Measurements from ENCODE around the gene TBCD. TPM values are rescaled to one million over a fixed set of nuclear protein-coding genes. Genes with fewer than 3 reads are reported as not detected.
A peak's percentile ranks its signal among the peaks of the same experiment; 100 is the strongest.

The TBCD gene
- polyA plus RNA-seq, 2 of the 4 experiments (the other 2 are of a cell fraction): 33.5 to 49.1 TPM

DNA sequence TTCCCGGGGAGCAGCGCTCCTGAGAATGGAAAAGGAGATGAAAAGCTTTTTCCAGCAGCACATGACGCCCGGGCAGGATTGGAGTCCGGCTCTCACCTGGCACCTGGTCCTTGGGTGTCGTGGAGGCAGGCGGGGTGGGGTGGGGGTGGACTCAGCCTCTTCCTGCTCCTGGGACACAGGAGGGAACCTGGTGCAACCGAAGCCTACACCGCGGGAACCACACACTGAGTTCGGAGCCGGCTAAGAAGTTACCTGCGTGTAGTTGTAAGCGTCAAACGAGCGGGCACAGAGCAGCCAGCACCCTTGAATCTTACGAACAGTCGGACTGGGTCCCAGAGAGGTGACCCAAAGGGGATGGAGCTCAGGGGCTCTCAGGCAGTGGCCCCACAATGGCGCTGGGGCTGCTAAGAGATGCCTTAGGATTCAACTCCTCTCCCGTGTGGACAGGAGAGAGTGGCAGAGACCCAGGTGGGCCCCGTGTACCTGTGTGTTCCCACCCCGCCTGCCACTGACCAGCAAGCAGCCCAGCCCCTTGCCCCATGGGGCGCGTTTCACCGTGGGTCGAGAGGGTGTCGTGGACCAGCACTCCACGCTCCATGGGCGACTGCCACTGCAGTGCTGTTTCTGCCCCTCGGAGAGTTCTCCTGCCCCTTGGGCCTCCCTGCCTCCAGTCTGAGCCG, 221.7 kb downstream of the TBCD start:
- no peak overlapping the region for H3K4me2 ChIP-seq
- POLR2A ChIA-PET: no interaction called here
- 85% methylated on average over 29 of the region's 31 CpGs for WGBS (ENCODE audit: missing lambda C conversion rate)
- CTCF ChIA-PET: interaction anchor here (0.5 to 0.9 kb wide), 2 partner anchors 31 to 200 kb away, joined by 3 read pairs; no protein-coding TSS in a partner anchor
- FAIRE-seq (no peak), ATAC-seq (peak in 1 of 2 experiments; percentile 36; a peak in 2 of 6 replicates), DNase-seq (ENCODE audit: low read depth in 1 of 2, low spot score in 1 of 2) (no peak)
- TF ChIP-seq MAFK (IDR thresholded peaks at IDR 0.05; ENCODE audit: partially characterized antibody) (no peak), POLR2A (IDR thresholded peaks at IDR 0.05; ENCODE audit: low read length) (no peak), ZSCAN20 (CRISPR knock-in tag; IDR thresholded peaks at IDR 0.05) (no peak)
- no peaks in the 10 kb centered on the region for H3K9me3 ChIP-seq
- no peaks in the 10 kb centered on the region for H3K4me1 ChIP-seq
- H3K27ac ChIP-seq: no peak overlapping the region
- no peak overlapping the region for H3K4me3 ChIP-seq

DNA sequence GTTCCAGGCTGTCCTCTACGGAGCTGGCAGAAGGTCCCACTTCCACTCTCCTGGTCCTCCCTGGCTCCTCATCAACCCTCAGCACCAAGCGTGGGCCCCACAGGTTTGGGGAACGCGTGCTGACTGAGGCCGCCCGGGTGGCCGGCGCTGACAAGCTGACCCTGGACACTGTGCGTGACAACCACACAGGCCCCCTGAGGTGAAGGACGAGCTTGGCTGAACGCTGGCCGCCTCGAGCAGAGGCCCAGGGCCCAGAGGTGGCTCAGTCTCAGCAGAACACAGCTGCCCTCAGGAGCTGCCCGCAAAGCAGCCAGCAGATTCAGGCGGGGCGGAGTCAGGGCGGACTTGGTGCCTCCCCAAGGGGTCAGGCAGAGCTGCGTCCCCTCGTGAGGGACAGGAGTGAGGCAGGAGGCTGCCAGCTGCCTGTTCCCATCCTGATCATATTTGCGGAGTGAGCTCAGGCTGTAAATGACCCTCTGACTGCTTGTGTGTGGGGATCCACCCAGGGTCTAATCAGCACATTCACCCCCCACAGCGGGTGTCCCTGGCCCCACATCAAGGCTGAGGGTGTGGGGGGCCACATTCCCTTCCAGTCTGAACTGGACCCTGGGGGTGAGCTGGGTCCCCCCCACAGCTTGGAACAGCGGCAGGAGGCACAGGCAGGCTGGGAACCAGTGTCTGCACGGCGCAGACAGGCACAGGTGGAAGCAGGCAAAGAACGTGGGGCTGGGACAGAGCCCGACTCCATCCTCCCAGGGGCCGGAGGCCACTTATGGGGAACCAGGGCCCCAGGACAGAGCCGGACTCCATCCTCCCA, 222.5 kb downstream of the TBCD start:
- Histone ChIP-seq H3K9me3 (no peaks in the 10 kb centered on the region), H3K4me2 (no peak overlapping the region), H3K4me3 (no peak overlapping the region), H3K27ac (no peak overlapping the region), H3K4me1 (no peaks in the 10 kb centered on the region)
- DNase-seq (ENCODE audit: low read depth in 1 of 2, low spot score in 1 of 2) (no peak), FAIRE-seq (no peak), ATAC-seq (peak in 1 of 2 experiments; percentile 33; a peak in 2 of 6 replicates)
- CTCF ChIA-PET: interaction anchor here (0.5 to 0.9 kb wide), 2 partner anchors 31 to 201 kb away, joined by 3 read pairs; no protein-coding TSS in a partner anchor
- WGBS (ENCODE audit: missing lambda C conversion rate): 91% methylated on average over 20 of the region's 28 CpGs
- TF ChIP-seq MYC (IDR thresholded peaks at IDR 0.05; ENCODE audit: borderline replicate concordance, low read length) (no peak), HOXB13 (CRISPR knock-in tag; IDR thresholded peaks at IDR 0.05; ENCODE audit: low read depth) (no peak), NR3C1 (IDR thresholded peaks at IDR 0.05) (no peak), ZFP36 (IDR thresholded peaks at IDR 0.05; ENCODE audit: borderline replicate concordance, partially characterized antibody) (no peak), BHLHE40 (IDR thresholded peaks at IDR 0.05; ENCODE audit: low read depth, low read length) (no peak), ZNF302 (CRISPR knock-in tag; IDR thresholded peaks at IDR 0.05) (no peak), RCOR1 (IDR thresholded peaks at IDR 0.05; ENCODE audit: low read depth, low read length) (no peak), PHF8 (IDR thresholded peaks at IDR 0.05; ENCODE audit: borderline replicate concordance, low read depth) (no peak)
- TF ChIP-seq, protein P1, sequence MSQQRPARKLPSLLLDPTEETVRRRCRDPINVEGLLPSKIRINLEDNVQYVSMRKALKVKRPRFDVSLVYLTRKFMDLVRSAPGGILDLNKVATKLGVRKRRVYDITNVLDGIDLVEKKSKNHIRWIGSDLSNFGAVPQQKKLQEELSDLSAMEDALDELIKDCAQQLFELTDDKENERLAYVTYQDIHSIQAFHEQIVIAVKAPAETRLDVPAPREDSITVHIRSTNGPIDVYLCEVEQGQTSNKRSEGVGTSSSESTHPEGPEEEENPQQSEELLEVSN (IDR thresholded peaks at IDR 0.05; ENCODE audit: borderline replicate concordance, low read depth): no peak
- POLR2A ChIA-PET: no interaction called here

DNA sequence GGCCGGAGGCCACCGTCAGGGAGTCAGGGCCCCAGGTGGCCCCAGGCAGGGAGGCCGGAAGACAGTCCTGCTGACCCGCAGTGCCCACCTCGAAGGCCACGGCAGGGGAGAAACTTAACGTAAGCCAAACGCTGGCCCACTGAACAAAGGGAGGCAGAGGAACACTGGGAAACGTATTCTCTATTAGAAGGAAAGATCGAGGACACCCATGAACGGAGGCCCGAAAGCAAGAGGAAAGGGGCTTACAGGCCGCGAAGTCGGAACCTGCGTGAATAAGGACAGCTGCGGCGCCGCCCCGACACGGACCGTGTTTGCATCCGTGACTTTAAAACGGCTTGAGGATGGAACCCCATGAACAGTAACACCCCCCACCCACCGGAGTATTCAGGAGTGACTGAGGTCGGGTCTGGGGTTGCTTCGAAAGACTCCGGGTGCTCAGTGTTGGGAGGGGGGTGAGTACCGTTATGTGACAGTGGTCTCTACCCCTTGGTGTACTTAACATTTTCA, 225.2 kb downstream of the TBCD start:
- no peak for FAIRE-seq
- no peak for TF ChIP-seq CHD2 (IDR thresholded peaks at IDR 0.05; ENCODE audit: low read length, partially characterized antibody)
- TF ChIP-seq BHLHE40 (IDR thresholded peaks at IDR 0.05; ENCODE audit: low read depth, low read length): no peak
- TF ChIP-seq EHMT2 (IDR thresholded peaks at IDR 0.05; ENCODE audit: low read depth): no peak
- TF ChIP-seq RAD21 (conservative IDR thresholded peaks at IDR 0.05 in 1 of 2, IDR thresholded peaks at IDR 0.05 in 1 of 2): no peak
- TF ChIP-seq, protein P2, sequence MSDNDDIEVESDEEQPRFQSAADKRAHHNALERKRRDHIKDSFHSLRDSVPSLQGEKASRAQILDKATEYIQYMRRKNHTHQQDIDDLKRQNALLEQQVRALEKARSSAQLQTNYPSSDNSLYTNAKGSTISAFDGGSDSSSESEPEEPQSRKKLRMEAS (IDR thresholded peaks at IDR 0.05): no peak
- TF ChIP-seq, protein P1 (IDR thresholded peaks at IDR 0.05; ENCODE audit: borderline replicate concordance, low read depth): no peak
- TF ChIP-seq HOXA7 (CRISPR knock-in tag; IDR thresholded peaks at IDR 0.05): no peak
- TF ChIP-seq CEBPB (IDR thresholded peaks at IDR 0.05): no peak
- TF ChIP-seq FOSB (CRISPR knock-in tag; IDR thresholded peaks at IDR 0.05): no peak
- TF ChIP-seq HEYL (CRISPR knock-in tag; IDR thresholded peaks at IDR 0.05): no peak
- TF ChIP-seq, protein P3, sequence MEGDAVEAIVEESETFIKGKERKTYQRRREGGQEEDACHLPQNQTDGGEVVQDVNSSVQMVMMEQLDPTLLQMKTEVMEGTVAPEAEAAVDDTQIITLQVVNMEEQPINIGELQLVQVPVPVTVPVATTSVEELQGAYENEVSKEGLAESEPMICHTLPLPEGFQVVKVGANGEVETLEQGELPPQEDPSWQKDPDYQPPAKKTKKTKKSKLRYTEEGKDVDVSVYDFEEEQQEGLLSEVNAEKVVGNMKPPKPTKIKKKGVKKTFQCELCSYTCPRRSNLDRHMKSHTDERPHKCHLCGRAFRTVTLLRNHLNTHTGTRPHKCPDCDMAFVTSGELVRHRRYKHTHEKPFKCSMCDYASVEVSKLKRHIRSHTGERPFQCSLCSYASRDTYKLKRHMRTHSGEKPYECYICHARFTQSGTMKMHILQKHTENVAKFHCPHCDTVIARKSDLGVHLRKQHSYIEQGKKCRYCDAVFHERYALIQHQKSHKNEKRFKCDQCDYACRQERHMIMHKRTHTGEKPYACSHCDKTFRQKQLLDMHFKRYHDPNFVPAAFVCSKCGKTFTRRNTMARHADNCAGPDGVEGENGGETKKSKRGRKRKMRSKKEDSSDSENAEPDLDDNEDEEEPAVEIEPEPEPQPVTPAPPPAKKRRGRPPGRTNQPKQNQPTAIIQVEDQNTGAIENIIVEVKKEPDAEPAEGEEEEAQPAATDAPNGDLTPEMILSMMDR (IDR thresholded peaks at IDR 0.05): no peak
- TF ChIP-seq JUNB (IDR thresholded peaks at IDR 0.05): no peak
- TF ChIP-seq ZNF302 (CRISPR knock-in tag; IDR thresholded peaks at IDR 0.05): no peak
- Histone ChIP-seq H3K4me2 (no peak overlapping the region), H3K4me1 (no peaks in the 10 kb centered on the region), H3K9me3 (no peaks in the 10 kb centered on the region), H3K27ac (no peak overlapping the region), H3K4me3 (no peak overlapping the region)
- no peak for ATAC-seq
- POLR2A ChIA-PET: no interaction called here
- WGBS (ENCODE audit: missing lambda C conversion rate): 90% methylated on average over 28 of the region's 29 CpGs
- CTCF ChIA-PET: no interaction called here
- DNase-seq (ENCODE audit: low read depth in 1 of 2, low spot score in 1 of 2): no peak
